NCI-H460 (cell line): ENCODE measurements around the gene CAMK1D. TPM values are rescaled to one million over a fixed set of nuclear protein-coding genes. Genes with fewer than 3 reads are reported as not detected.
"Not testable (repeated sequence)": the region's sequence is repeated elsewhere in the genome, so short reads cannot be mapped to it uniquely, and the experiment has no call there.

Experiments
- DNase-seq: peaks from one replicate; pipeline ENCODE4 v3.0.0-alpha.2; 2016; ENCODE audit warnings: low read depth; ENCODE audit errors: extremely low read depth
- total RNA-seq: library from RNA; depleted of rRNA; stranded (reverse); fragments of >200 nt; shearing (Covaris generic); gene quantifications from 2 replicates; pipeline ENCODE4 v1.2.3, GENCODE V29; 2014

Gene CAMK1D
- total RNA-seq, 1 experiment from 2014 or later = 0.42 TPM

DNA sequence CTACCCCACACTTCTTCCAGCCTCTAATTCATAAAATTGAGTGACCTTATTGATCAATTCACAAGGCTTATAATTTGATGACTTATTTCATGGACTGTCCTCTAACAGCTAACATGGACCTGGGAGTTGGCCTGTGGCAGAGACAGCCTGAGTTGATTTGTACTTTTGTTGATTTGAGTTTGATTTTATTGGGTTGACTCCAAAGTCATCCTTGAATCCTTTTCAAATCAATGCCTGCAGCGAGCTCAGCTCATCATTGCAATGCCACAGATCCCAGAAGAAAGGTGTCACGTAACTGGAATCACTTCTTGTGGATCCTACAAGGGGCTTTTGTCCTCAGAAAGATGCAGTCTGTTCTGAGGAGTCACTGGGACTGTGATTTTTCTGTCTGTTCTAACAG lies 138.0 kb downstream of the CAMK1D start:
- DNase-seq = no peak

DNA sequence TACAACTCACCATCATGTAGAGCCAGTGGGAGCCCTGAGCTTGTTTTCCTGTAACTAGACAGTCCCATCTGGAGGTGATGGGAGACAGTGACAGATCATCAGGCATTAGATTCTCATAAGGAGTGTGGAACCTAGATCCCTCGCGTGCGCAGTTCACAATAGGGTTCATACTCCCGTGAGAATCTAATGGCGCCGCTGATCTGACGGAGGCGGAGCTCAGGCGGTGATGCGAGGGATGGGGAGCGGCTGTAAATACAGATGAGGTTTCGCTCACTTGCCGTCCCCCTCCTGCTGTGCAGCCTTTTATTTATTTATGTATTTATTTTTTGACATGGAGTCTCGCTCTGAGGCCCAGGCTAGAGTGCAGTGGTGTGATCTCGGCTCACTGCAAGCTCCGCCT lies 139.3 kb downstream of the CAMK1D start:
- DNase-seq = no peak

DNA sequence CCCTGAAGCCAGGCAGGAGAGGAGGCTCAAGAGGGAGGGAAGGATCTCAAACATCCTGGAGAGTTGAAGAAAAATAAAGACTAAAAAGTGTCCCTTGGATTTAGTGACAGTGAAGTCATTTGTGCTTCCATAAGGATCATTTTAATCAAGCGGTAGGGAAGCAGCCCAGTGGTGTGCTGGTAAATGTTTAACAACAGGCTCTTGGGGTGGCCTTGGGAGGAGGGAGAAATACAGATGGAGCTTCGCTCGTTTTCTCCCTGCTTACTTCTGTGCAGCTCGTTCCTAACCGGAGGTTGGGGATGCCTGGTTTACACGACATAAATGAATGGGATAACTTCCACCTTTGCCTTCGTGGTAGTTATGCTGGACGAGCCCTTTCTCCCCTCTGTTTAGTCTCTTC lies 140.0 kb downstream of the CAMK1D start:
- DNase-seq = no peak

DNA sequence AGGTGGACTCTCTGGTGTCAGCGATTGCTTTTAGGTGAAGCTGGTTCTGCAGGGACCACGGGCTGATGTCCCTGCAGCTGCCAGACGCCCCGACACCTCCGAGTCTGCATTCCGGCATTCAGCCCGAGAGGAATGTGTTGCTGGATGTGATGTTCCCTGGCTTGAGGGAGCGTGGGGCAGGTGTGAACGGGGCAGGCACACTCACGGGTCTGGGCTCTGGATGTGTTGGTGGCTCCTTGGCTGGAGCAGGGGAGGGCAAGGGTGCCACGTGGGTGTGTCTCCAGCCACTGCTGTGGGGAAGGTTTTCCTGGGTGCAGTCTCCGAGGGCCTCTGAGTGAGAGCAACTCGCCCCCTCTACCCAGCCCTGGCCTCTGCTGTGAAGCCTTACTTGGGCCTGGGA lies 140.5 kb downstream of the CAMK1D start:
- no peak for DNase-seq

GRCh38 chr10:12490963-12491362 lies 141.6 kb downstream of the CAMK1D start:
- DNase-seq = no peak

DNA sequence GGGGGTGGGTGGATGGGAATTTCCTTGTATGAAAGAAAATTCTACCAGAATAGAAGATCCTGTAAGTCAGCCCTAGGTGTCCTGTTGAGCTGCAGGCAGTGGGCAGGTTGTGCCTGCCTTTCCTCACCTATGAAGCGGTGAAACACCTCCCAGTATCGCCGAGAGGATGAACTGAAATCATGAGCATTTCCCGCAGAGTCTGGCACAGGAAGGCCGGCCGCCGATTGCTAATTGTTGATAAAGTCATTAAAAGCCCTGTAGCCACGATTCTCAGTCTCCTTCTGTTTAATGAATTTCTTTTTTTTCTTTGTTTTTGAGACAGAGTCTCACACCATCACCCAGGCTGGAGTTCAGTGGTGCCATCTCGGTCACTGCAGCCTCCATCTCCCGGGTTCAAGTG lies 142.1 kb downstream of the CAMK1D start:
- no peak for DNase-seq

- DNase-seq = no peak
These were observed 142.7 kb downstream of the CAMK1D start for GRCh38 chr10:12492016-12492415.

- not testable (repeated sequence) for DNase-seq
These were observed 147.7 kb downstream of the CAMK1D start for GRCh38 chr10:12497046-12497445.

DNA sequence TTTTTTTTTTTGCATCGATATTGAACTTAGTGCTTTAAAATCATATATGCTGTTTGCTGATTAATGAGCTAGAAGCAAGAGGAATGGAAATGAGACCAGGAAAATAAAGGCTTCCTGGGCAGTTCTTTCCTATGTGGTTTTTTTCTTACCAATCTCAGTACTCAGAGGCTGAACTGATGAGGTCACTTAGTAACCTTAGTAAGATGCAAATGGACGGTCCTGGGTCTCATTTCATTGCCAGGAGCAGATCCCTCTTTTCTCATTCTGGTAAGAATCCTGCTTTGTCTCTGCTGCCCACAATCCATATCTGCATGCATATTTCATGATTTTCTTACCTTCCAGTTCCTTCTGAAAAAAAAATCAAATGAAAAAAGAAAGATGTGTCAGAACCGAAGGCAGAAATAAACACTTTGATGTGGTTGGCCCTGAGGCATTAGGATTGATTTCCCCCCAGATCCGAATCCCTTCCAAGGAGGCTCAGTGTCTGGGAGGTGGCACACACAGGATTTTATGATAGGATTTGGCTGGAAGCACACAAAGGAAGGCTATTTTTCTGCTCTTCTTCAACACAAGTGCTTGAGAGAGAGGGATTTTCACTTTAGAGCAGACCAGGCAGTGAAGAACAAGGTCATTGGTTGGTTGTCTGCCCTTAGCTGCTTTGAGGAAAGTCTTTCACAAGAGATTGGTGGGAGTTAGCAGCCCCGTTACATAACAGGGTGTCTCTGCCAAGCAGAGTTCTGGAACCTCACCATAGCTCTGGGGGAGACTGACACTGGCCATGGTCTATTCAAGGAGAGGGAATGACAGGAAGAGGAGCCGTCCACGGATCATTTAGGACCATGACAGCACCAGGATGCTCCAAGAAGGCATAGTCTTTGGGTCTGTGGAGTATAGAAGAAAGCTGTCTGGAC lies 150.0 kb downstream of the CAMK1D start:
- no peak for DNase-seq

DNA sequence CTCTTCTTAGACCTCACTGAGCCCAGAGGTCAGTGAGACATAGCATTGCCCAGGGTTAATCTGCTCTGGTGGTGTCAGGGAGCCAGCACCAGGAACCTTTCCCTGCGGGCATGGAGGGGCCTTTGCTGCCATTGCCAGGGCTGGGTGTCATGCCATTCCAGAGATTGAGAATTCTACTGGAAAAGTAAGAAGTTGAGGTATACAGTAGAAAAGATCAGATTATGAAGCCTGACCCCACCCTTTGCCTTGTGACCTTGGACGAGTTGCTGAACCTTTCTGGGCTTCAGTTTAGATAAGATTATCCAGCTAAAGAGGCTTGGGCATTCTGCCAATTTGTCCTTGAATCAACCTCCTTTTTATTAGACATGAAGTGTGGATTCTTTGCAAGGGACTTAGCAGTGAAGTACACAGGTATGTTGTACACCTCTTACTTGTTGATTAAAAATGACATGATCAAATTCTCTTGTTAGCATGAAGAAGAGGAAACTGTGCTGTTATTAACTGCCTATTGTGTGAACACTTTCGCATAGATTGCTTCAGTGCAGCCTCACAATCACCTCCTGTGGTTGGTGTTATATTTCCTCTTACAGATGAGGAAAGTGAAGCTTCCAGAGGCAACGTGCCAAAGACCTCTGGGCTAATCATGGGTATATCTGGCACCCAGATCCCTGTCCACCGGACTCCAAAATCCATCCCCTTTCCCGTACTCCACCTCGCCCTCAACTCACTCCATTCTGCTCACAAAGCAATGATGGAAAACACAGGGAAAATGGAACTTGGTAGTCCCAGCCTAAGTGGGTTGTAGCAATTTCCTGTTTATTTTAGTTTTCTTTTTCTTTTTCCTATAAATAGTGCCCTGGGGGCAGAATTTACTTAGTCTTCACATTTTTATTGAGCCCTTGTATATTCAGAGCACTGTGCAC lies 151.3 kb downstream of the CAMK1D start:
- no peak for DNase-seq

GRCh38 chr10:12501324-12501723 lies 152.0 kb downstream of the CAMK1D start:
- no peak for DNase-seq

- no peak for DNase-seq
These were observed 152.6 kb downstream of the CAMK1D start for GRCh38 chr10:12501841-12502525.

DNA sequence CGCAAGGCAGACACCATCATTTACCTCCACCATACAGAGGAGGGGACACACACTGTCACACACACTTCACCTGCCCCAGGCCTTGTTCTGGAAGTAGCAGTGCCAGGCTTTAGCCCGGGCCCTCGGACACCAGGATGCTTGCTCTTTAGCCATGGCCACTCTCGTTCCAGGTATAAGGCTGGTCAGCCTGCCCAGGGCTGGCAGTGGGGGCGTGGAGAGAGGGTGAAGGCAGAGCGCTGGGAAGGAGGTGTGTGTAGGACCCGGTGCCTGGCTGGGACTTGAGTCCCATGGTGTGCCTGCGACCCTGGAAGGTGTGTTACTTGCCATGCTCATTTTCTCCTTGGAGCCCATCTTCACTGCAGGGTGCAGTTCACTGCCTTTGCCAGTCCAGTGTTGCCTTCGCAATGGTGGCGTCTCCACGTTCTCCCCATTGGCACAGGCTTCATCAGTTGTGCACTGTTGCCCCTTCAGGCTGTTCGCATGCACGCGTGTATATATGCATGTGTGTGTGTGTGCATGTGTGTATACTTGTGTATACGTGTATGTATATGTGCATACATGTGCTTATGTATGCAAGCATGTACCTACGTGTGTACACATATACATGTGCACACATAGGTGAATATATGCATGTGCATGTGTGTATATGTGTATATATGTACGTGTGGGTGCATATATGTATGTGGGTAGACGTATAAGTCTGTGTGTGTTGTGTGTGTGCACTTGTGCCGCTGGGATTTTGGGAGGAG lies 153.4 kb downstream of the CAMK1D start:
- no peak for DNase-seq

- no peak for DNase-seq
These were observed 154.0 kb downstream of the CAMK1D start for GRCh38 chr10:12503311-12503710.

DNA sequence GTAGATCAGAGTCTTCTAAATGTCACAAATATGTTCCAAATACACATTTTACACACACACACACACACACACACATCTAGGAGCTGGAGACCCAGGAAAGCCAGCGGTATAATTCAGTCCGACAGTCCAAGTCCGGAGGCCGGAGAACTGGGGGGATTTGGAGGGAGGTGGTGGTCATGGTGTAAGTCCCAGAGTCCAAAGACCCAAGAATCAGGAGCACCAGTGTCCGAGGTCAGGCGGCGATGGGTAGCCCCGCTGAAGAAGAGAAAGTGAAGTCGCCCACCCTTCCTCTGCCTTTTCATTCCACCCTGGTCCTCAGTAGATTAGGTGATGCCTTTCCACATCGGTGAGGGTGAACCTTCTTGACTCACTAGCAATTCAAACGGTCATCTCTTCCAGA lies 154.8 kb downstream of the CAMK1D start:
- DNase-seq = no peak

DNA sequence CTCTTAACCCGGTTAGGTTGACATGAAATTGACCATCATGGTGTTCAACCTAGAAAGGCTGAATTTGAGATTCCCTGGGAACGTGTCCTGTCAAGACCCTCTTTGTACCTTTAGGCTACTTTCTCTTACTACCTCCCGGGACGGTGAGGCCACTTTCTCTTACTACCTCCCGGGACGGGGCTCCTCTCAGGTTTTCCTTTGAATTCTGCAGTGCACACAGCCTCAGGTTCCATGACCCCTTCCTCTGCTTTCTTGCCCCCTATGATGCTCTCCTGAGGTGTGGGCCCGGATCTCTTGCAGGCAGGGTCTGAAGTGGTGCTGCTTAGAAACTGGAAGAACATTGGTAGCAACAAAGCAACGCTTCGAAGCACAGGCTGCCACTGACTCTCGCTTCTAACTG lies 155.3 kb downstream of the CAMK1D start:
- DNase-seq = no peak

GRCh38 chr10:12505683-12506082 lies 156.3 kb downstream of the CAMK1D start:
- DNase-seq = no peak

DNA sequence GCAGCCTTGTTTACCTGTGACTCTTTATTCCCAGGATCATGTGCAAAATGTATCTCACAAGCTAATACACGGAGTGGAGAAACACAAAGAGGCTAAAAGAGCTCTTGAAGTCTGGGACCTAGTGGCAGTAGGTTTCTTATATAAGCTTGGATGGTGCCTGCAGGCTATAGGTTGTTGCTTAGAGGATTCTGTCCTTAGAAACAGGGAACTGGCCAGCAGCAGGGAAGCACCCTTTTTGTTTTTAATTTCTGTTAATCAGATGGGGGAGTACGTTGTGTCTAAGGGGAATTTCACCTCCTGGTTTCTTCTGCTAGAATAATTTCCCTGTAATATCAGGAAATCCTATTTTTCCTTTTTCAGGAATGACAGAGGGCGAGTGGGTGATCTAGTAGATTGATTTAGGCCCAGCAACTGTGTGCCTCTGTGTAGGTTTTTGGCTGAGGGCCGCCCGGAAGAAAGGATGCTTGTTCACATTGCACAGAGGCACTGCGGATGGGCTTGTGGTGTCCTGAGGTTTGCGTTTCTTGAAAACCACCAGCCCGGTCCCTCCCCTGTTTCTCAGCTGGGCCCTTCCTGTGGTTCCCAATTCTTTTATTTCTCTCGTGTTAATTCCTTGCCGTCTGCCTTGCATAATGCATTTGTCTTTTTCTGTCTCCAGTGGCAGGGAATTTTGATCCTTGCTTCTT lies 158.0 kb downstream of the CAMK1D start:
- no peak for DNase-seq

DNA sequence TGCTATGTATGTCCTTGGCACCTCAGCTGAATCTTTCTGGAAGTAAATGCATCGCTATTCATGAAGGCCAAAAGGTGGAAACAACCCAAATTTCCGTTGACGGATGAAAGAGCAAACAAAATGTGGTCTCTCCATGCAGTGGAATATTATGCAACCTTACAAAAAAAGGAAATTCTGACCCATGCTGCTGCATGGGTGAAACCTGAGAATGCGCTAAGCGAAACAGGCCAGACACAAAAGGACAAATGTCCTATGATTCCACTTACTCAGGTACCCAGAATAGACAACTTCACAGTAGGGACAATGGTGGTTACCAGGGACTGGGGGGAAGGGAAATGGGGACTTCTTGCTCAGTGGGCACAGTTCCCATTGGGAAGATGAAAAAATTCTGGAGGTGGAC lies 158.8 kb downstream of the CAMK1D start:
- no peak for DNase-seq
